NCI-H524 (cell line): ENCODE data around the gene CACNA1H.
"Not testable (repeated sequence)": the region's sequence is repeated elsewhere in the genome, so short reads cannot be mapped to it uniquely, and the experiment has no call there.

Experiments used
- DNase-seq, 2 experiments: peaks; one replicate each; lab custom pipeline; 2025; lab: John Stamatoyannopoulos, UW

The CACNA1H gene

GRCh38 chr16:1253701-1254364 lies 100.9 kb downstream of the CACNA1H start:
- DNase-seq, result not testable (repeated sequence)

DNA sequence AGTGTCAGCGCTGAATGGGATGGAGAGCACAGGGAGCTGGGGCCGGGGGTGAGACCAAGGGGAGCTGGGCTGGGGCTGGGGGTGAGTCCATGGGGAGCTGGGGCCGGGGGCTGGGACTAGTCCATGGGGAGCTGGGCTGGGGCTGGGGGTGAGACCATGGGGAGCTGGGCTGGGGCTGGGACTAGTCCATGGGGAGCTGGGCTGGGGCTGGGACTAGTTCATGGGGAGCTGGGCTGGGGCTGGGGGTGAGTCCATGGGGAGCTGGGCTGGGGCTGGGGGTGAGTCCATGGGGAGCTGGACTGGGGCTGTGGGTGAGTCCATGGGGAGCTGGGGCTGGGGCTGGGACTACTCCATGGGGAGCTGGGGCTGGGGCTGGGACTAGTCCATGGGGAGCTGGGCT lies 101.9 kb downstream of the CACNA1H start:
- DNase-seq, result not testable (repeated sequence)

DNA sequence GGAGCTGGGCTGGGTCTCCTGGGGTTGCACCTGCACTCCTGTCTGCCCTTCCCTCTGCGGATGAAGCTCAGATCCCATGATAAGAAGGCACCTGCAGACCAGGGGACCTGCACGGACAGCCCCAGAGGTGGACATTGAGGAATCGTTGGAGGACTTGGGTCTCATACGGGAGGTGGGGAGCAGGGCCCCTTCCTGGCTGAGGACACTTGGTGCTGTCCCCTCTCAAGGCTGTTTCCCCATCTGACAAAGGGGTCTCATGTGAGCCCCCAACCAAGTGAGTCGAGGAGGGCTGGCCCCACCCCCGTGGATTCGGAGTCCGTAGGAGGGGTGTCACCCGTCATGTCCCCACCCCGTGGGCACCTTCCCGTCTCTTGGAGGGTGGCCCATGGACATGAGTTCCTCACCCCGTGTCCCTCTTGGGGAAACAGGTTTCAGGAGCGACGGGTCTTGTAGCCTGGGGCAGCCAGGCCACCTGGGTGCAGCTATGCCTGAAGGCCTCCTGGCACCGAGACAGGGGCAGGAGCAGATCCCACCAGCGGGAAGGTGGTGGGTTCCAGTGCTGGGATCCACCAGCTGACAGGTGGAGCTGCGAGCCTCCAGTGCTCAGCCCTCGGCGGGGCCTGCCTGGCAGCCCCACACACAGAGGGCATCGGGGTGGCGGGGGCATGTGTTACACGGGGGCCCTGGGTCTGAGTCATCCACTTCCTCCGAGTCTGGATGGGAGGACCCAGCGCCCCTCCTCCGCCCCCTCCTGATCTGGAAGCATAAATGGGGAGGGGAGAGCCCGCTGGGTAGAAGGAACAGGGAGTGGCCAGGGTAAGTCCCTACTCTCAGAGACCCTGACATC lies 102.6 kb downstream of the CACNA1H start, which contains the start of gene TPSD1:
Gene TPSD1 (plus strand): TSS at position 794 of the 847 bp plus-strand sequence. CDS start 212 bp downstream, outside the sequence.
- not testable (repeated sequence) for DNase-seq

GRCh38 chr16:1256296-1256873 lies 103.5 kb downstream of the CACNA1H start:
- DNase-seq, result not testable (repeated sequence)

GRCh38 chr16:1256874-1257322 lies 104.0 kb downstream of the CACNA1H start:
- DNase-seq, result no peak

GRCh38 chr16:1257561-1258224 lies 104.8 kb downstream of the CACNA1H start:
- no peak for DNase-seq

DNA sequence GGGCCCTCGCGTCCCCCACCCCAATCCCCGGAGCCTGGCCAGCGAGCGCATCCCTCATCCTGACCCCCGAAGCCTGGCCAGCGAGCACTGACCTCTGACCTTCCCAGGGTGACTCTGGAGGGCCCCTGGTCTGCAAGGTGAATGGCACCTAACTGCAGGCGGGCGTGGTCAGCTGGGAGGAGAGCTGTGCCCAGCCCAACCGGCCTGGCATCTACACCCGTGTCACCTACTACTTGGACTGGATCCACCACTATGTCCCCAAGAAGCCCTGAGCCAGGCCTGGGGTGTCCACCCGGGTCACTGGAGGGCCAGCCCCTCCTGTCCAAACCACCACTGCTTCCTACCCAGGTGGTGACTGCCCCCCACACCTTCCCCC lies 105.3 kb downstream of the CACNA1H start:
- DNase-seq, result no peak

- no peak for DNase-seq
These were observed 106.2 kb downstream of the CACNA1H start for GRCh38 chr16:1258906-1259759.

DNA sequence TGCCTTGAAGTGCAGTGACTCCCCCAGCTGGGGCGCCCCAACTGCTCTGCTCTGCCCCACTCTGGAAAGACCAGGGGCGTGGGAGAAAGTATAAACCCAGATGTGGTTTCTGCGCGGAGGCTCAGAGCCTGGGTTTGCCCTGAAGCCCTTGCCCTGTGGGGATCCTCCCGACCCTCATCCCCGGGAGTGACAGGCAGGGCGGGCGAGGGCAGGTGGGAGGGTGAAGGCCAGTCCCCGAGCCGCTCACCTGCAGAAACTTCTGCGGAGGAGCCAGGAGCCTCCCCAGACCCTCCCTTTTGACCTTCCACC lies 106.8 kb downstream of the CACNA1H start:
- no peak for DNase-seq

GRCh38 chr16:1260101-1260680 lies 107.3 kb downstream of the CACNA1H start:
- DNase-seq, result no peak

GRCh38 chr16:1261131-1261892 lies 108.4 kb downstream of the CACNA1H start:
- DNase-seq, result peak in 1 of 2 experiments; percentile 38

DNA sequence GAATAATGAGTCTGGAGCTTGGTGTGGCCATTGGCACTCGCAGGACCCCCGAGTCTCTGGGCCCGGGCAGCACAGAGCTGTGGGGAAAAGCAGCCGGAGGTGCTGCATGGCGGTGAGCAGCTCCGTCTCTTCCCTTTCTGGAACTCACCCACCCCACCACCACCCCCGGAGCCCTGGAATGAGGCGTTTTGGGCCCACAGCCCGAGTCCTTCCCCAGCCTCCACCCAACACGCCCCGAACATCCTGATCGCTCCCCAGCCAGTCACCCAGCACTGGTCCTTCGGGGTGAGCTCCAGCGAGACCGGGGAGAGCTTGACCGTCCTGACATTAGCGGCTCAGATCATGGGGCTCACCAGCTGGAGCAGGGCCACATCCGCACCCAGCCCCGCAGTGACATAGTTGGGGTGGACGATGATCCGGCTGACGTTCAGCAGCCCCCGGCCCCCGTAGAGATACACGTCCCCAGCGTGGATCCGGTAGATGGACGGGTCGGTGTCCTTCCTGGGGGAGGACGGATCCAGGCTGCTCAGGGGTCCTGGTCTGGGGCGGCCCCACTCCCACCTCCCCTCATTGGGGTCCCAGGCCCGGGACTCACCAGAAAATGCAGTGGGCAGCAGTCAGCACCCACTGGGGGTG lies 109.4 kb downstream of the CACNA1H start:
- DNase-seq, result no peak

- DNase-seq, result no peak
These were observed 109.9 kb downstream of the CACNA1H start for GRCh38 chr16:1262846-1263221.

- no peak for DNase-seq
These were observed 110.9 kb downstream of the CACNA1H start for GRCh38 chr16:1263591-1264344.

DNA sequence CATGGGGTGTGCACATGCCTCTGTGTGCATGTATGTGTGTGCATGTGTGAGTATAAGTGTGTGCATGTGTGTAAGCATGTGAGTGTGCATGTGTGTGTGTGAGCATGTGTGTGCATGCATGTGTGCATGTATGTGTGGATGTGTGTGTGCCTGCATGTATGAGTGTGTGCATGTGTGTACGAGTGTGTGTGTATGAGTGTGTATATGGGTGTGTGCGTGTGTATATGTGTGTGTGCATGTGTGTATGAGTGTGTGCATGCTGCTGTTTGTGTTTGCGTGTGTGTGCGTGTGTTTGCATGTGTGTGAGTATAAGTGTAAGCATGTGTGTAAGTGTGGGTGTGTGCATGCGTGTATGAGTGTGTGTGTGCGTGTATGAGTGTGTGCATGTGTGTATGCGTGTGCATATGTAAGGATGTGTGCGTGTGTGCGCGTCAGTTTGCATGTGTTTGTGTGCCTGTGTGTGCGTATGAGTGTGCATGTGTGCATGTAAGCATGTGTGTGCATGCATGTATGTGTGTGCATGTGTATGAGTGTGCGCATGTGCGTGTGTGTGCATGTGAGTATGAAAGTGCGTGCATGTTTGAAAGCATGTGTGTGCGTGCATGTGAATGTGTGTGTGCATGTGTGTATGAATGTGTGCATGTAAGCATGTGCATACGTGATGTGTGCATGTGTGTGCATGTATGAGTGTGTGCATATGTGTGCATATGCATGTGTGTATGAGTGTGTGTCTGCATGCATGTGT lies 111.6 kb downstream of the CACNA1H start:
- DNase-seq, result no peak

GRCh38 chr16:1265090-1265630 lies 112.3 kb downstream of the CACNA1H start:
- DNase-seq, result no peak

GRCh38 chr16:1265826-1266225 lies 112.9 kb downstream of the CACNA1H start:
- no peak for DNase-seq

GRCh38 chr16:1269418-1269817 lies 116.5 kb downstream of the CACNA1H start:
- DNase-seq, result not testable (repeated sequence)
